Measurements from ENCODE around the gene ESRRB. TPM values are rescaled to one million over a fixed set of nuclear protein-coding genes. Genes with fewer than 3 reads are reported as not detected.

The ESRRB gene
- polyA plus RNA-seq, 1 of the 3 experiments (the other 2 are of a cell fraction) = 0.05 TPM

DNA sequence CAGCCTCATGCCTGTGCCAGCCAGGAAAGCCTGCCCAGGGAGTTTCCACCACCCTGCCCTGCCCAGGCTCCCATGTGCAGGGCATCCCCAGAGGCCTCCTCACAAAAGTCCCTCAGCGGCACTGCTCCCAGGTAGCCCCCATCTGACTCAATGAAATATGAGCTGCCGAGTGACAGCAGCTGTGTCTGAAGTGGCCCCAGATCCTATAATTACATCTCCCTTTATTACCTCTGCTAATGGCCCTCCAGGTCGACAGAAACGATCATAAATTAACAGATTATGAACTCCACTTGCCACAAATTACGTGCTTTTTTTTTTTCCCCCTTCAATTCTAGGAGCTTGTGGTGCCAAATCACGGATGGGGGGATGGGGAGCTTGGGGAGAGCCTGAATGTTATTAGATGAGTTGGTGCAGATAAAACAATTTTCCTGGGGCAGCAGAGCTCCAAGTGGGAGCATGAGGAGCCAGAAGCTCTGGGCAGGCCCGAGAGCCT is 110.4 kb downstream of the ESRRB start:
- Histone ChIP-seq H3F3A (replicated peaks; ENCODE audit: insufficient read depth) (no peaks in the 10 kb centered on the region), H3K4me3 (ENCODE audit: low read depth in 2 of 2, low read length in 1 of 2) (no peak overlapping the region), H3K36me3 (replicated peaks in 1 of 2; ENCODE audit: control insufficient read depth in 1 of 2, insufficient read depth in 2 of 2, low read length in 1 of 2) (no peaks in the 10 kb centered on the region), H3K4me2 (no peak overlapping the region), H3K27me3 (ENCODE audit: insufficient read depth) (no peaks in the 10 kb centered on the region), H3K79me2 (ENCODE audit: insufficient read depth) (no peaks in the 10 kb centered on the region), H3K9me2 (no peaks in the 10 kb centered on the region), H3K9me3 (no peaks in the 10 kb centered on the region), H3K4me1 (ENCODE audit: control insufficient read depth in 1 of 2, insufficient read depth in 2 of 2, low read depth in 1 of 2, low read length in 1 of 2) (peaks cover 0 to 47% of the 10 kb centered on the region in 2 experiments; a peak in 1 of 4 replicates), H3K27ac (ENCODE audit: low read depth in 2 of 2, low read length in 1 of 2) (peak overlapping the region in 1 of 2 experiments; percentile 80; a peak in 2 of 4 replicates), H4K20me1 (ENCODE audit: insufficient read depth) (no peaks in the 10 kb centered on the region), H2AFZ (ENCODE audit: low read depth) (no peak overlapping the region), H3K9ac (no peak overlapping the region)
- peak; percentile 73 for DNase-seq
- ChIA-PET POLR2A (interaction anchor here (0.6 kb wide), 3 partner anchors 51 to 348 kb away, joined by 3 read pairs; no protein-coding TSS in a partner anchor), CTCF (interaction anchor here (0.9 to 6.0 kb wide), 8 partner anchors 13 to 435 kb away, joined by 3 to 47 read pairs (median 4); no protein-coding TSS in a partner anchor)
- WGBS (ENCODE audit: low lambda C conversion rate) = 2% methylated on average over 5 of the region's 7 CpGs
- no peak for TF ChIP-seq EZH2phosphoT487 (IDR thresholded peaks at IDR 0.05; ENCODE audit: borderline replicate concordance, low read depth)
- TF ChIP-seq, protein P1, sequence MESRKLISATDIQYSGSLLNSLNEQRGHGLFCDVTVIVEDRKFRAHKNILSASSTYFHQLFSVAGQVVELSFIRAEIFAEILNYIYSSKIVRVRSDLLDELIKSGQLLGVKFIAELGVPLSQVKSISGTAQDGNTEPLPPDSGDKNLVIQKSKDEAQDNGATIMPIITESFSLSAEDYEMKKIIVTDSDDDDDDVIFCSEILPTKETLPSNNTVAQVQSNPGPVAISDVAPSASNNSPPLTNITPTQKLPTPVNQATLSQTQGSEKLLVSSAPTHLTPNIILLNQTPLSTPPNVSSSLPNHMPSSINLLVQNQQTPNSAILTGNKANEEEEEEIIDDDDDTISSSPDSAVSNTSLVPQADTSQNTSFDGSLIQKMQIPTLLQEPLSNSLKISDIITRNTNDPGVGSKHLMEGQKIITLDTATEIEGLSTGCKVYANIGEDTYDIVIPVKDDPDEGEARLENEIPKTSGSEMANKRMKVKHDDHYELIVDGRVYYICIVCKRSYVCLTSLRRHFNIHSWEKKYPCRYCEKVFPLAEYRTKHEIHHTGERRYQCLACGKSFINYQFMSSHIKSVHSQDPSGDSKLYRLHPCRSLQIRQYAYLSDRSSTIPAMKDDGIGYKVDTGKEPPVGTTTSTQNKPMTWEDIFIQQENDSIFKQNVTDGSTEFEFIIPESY (IDR thresholded peaks at IDR 0.05; ENCODE audit: borderline replicate concordance, low read depth) = no peak
- TF ChIP-seq, protein P2, sequence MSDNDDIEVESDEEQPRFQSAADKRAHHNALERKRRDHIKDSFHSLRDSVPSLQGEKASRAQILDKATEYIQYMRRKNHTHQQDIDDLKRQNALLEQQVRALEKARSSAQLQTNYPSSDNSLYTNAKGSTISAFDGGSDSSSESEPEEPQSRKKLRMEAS (IDR thresholded peaks at IDR 0.05; ENCODE audit: low read depth) = no peak
- TF ChIP-seq RFX5 (IDR thresholded peaks at IDR 0.05; ENCODE audit: low read length) = no peak
- no peak for TF ChIP-seq MEF2A (IDR thresholded peaks at IDR 0.05; ENCODE audit: borderline replicate concordance, low read depth)
- no peak for TF ChIP-seq SIN3A (IDR thresholded peaks at IDR 0.05; ENCODE audit: borderline replicate concordance, low read depth, low read length)
- TF ChIP-seq, protein P3, sequence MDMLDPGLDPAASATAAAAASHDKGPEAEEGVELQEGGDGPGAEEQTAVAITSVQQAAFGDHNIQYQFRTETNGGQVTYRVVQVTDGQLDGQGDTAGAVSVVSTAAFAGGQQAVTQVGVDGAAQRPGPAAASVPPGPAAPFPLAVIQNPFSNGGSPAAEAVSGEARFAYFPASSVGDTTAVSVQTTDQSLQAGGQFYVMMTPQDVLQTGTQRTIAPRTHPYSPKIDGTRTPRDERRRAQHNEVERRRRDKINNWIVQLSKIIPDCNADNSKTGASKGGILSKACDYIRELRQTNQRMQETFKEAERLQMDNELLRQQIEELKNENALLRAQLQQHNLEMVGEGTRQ (IDR thresholded peaks at IDR 0.05; ENCODE audit: borderline replicate concordance, low read depth, low read length) = no peak
- no peak for TF ChIP-seq NFIC (IDR thresholded peaks at IDR 0.05; ENCODE audit: borderline replicate concordance)
- TF ChIP-seq, protein P4, sequence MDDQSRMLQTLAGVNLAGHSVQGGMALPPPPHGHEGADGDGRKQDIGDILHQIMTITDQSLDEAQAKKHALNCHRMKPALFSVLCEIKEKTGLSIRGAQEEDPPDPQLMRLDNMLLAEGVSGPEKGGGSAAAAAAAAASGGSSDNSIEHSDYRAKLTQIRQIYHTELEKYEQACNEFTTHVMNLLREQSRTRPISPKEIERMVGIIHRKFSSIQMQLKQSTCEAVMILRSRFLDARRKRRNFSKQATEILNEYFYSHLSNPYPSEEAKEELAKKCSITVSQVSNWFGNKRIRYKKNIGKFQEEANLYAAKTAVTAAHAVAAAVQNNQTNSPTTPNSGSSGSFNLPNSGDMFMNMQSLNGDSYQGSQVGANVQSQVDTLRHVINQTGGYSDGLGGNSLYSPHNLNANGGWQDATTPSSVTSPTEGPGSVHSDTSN (IDR thresholded peaks at IDR 0.05) = no peak
- TF ChIP-seq YY1 (IDR thresholded peaks at IDR 0.05; ENCODE audit: low read depth) = no peak
- no peak for TF ChIP-seq TCF12 (IDR thresholded peaks at IDR 0.05)
- no peak for TF ChIP-seq ELF1 (IDR thresholded peaks at IDR 0.05)
- TF ChIP-seq NRF1 (IDR thresholded peaks at IDR 0.05; ENCODE audit: low read depth, low read length) = no peak
- TF ChIP-seq MXI1 (IDR thresholded peaks at IDR 0.05; ENCODE audit: low read depth, low read length) = peak; percentile 34; the same call in 1 of the 2 replicates
- TF ChIP-seq FOXM1 (IDR thresholded peaks at IDR 0.05; ENCODE audit: low read depth) = no peak
- TF ChIP-seq FOSL2 (IDR thresholded peaks at IDR 0.05; ENCODE audit: borderline replicate concordance, low read depth) = no peak
- no peak for TF ChIP-seq JUND (IDR thresholded peaks at IDR 0.05)
- TF ChIP-seq, protein P5, sequence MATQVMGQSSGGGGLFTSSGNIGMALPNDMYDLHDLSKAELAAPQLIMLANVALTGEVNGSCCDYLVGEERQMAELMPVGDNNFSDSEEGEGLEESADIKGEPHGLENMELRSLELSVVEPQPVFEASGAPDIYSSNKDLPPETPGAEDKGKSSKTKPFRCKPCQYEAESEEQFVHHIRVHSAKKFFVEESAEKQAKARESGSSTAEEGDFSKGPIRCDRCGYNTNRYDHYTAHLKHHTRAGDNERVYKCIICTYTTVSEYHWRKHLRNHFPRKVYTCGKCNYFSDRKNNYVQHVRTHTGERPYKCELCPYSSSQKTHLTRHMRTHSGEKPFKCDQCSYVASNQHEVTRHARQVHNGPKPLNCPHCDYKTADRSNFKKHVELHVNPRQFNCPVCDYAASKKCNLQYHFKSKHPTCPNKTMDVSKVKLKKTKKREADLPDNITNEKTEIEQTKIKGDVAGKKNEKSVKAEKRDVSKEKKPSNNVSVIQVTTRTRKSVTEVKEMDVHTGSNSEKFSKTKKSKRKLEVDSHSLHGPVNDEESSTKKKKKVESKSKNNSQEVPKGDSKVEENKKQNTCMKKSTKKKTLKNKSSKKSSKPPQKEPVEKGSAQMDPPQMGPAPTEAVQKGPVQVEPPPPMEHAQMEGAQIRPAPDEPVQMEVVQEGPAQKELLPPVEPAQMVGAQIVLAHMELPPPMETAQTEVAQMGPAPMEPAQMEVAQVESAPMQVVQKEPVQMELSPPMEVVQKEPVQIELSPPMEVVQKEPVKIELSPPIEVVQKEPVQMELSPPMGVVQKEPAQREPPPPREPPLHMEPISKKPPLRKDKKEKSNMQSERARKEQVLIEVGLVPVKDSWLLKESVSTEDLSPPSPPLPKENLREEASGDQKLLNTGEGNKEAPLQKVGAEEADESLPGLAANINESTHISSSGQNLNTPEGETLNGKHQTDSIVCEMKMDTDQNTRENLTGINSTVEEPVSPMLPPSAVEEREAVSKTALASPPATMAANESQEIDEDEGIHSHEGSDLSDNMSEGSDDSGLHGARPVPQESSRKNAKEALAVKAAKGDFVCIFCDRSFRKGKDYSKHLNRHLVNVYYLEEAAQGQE (IDR thresholded peaks at IDR 0.05; ENCODE audit: low read depth, low read length) = no peak
- TF ChIP-seq, protein P6, sequence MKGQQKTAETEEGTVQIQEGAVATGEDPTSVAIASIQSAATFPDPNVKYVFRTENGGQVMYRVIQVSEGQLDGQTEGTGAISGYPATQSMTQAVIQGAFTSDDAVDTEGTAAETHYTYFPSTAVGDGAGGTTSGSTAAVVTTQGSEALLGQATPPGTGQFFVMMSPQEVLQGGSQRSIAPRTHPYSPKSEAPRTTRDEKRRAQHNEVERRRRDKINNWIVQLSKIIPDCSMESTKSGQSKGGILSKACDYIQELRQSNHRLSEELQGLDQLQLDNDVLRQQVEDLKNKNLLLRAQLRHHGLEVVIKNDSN (IDR thresholded peaks at IDR 0.05; ENCODE audit: borderline replicate concordance, low read depth) = no peak
- no peak for TF ChIP-seq POLR2AphosphoS5 (IDR thresholded peaks at IDR 0.05; ENCODE audit: low read depth, low read length)
- no peak for TF ChIP-seq GABPA (IDR thresholded peaks at IDR 0.05; ENCODE audit: low read depth)
- TF ChIP-seq, protein P7, sequence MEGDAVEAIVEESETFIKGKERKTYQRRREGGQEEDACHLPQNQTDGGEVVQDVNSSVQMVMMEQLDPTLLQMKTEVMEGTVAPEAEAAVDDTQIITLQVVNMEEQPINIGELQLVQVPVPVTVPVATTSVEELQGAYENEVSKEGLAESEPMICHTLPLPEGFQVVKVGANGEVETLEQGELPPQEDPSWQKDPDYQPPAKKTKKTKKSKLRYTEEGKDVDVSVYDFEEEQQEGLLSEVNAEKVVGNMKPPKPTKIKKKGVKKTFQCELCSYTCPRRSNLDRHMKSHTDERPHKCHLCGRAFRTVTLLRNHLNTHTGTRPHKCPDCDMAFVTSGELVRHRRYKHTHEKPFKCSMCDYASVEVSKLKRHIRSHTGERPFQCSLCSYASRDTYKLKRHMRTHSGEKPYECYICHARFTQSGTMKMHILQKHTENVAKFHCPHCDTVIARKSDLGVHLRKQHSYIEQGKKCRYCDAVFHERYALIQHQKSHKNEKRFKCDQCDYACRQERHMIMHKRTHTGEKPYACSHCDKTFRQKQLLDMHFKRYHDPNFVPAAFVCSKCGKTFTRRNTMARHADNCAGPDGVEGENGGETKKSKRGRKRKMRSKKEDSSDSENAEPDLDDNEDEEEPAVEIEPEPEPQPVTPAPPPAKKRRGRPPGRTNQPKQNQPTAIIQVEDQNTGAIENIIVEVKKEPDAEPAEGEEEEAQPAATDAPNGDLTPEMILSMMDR (IDR thresholded peaks at IDR 0.05) = no peak
- TF ChIP-seq FOXJ3 (CRISPR knock-in tag; IDR thresholded peaks at IDR 0.05) = peak; percentile 80; the same call in 1 of the 2 replicates
- TF ChIP-seq TEAD4 (IDR thresholded peaks at IDR 0.05; ENCODE audit: borderline replicate concordance, insufficient read depth) = no peak
